ENCODE data around the gene MYH16.
"Not testable (repeated sequence)": the region's sequence is repeated elsewhere in the genome, so short reads cannot be mapped to it uniquely, and the experiment has no call there.

The MYH16 gene

DNA sequence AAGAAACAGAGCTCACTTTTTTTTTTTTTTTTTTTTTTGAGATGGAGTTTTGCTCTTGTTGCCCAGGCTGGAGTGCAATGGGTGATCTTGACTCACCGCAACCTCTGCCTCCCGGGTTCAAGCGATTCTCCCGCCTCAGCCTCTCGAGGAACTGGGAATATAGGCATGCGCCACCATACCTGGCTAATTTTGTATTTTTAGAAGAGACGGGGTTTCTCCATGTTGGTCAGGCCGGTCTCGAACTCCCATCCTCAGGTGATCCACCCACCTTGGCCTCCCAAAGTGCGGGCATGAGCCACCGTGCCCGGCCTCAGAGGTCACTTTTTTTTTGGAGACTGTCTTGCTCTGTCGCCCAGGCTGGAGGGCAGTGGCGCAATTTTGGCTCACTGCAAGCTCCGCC is 85.9 kb downstream of the MYH16 start:
- not testable (repeated sequence) for DNase-seq

DNA sequence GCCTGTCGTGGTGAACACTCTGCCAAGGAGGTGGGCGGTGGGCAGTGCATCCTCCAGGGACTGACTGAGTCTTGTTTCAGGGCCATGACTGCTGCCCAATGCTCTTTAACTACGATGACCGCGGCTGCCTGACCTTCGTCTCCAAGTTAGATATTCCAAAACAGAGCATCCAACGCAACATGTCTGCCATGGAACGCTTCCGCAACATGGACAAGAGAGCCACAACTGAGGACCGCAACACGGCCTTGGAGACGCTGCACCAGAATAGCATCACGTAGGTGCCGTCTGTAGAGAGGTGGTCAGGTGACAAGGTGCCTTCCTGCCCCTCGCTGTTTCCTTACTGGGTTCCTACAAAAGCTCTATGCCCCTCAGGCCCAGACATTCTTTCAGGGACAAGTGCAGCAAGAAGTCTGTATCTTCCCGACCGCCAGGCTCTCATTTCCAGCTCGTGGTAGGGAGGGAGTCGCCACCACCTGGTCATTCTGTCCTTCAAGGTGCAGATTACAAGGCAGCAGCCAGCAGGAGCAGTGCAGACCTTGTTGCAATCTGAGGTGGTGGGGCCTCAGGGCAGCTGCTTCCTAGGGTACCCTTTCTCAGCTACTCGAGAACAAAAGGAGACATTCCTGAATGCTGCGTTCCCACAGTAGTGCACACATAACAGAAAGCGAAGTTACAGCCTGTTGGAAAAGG is 87.0 kb downstream of the MYH16 start:
- no peak for DNase-seq
